ENCODE results near the gene MAP3K13.

Gene MAP3K13

DNA sequence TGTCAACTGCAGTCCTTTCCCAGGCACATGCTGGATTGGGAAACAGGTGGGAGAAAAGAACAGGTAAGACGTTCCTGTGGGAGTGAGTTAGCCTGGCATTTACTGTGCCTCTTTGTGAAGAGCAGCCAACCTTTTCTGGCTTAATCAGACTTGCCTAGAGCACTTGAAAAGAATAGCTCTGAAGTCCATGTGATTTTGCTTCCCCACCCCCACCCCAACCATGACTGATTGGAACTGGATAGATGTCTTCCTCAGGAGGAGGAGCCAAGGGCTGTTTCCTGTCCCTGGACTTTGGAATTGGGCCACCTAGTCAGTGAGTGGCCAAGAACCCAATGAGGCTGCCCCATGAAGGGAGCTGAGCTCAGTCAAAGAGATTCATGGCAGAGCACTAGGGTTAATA lies 140.6 kb downstream of the MAP3K13 start:
- no peak for DNase-seq (ENCODE audit: low spot score)
- TF ChIP-seq CTCF (IDR thresholded peaks at IDR 0.05), result no peak
- Histone ChIP-seq H3K27ac (no peak overlapping the region), H3K4me3 (no peak overlapping the region)

- Histone ChIP-seq H3K27ac (no peak overlapping the region), H3K4me3 (no peak overlapping the region)
- DNase-seq (ENCODE audit: low spot score), result no peak
- no peak for TF ChIP-seq CTCF (IDR thresholded peaks at IDR 0.05)
Observed at GRCh38 chr3:185504636-185505035, 141.7 kb downstream of the MAP3K13 start.

GRCh38 chr3:185507883-185508282 lies 144.9 kb downstream of the MAP3K13 start:
- no peak for TF ChIP-seq CTCF (IDR thresholded peaks at IDR 0.05)
- DNase-seq (ENCODE audit: low spot score), result no peak
- H3K27ac ChIP-seq, result no peak overlapping the region
- no peak overlapping the region for H3K4me3 ChIP-seq

DNA sequence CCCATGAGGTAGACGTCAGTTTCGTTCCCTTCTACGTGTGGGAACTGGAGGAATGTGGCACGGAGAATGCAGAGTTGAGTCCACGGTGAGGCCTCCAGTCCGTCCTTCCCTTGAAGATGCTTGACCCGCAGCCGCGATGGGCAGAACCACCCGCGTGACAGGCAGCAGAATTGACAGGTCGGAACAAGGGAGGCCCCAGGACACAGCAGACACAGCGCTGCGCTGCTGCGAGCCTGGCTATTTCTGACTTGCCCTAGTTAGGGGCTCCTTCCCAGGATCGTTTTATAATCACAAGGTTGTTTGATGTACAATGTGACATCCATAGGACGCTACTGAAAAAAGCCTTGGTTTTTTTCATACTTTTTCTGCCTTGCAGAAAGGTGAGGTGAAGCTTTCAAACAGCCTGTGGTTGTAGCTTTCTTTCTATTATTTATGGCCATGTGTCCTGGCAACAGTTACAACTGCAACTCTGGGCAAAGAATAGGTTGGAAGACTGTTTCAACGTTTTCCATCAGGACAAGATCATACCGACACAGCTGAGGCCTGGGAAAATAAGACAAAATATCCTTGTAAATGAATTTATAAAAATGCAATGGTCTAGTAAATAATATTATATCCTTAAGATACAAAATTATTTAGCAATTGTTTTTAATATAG lies 145.5 kb downstream of the MAP3K13 start:
- no peak overlapping the region for H3K4me3 ChIP-seq
- TF ChIP-seq CTCF (IDR thresholded peaks at IDR 0.05), result no peak
- no peak for DNase-seq (ENCODE audit: low spot score)
- H3K27ac ChIP-seq, result no peak overlapping the region

DNA sequence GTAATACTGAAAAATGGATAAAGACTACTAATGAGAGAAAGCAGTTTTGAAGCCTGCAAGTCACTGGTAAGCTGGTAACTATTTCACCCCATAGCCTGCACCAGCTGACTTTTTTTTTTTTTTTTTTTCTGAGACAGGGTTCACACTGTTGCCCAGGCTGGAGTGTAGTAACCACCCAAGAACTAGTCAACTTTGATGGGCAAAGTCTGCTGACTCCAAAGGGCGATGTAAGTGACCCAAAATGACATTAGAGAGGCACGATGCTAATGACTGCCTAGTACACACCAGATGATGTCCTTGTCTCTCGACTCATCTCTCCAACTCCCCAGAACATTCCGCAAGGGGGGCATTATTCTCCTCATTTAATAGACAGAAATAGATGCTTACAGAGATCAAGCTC lies 148.8 kb downstream of the MAP3K13 start:
- DNase-seq (ENCODE audit: low spot score), result no peak
- TF ChIP-seq CTCF (IDR thresholded peaks at IDR 0.05), result no peak
- H3K4me3 ChIP-seq, result no peak overlapping the region
- no peak overlapping the region for H3K27ac ChIP-seq

DNA sequence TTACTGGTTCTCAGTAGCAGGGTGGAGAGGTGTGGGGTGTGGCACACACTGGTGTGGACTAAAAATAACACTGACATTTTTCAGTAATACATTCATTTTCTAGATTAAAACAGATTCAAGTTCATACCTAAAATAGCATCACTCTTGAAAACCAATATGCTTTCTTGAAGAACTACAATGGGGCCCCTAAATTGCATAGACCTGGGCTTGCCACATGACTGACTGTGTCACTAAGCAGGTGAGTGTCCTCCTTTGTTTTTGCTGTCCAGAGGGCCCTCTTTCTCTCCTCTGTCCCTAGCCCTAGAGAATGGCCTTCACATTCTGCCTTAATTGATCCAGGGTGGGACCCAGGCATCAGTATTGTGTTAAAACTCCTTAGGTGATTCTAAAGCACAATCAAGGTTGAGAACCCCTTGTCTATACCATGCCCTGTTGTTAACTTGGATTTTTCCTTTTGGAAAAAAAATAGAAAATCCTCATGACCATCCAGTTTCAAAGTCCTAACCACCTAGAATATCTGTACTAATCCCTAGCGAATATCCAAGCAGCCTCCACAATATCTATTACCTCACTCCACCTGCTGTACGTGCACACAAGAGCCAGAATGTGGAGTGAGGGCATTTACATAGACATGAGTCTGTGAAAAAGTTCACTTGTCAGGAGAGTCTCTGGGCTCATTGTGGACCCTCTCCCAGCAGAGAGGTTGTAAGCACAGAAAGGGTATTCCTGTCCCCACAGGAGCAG lies 154.6 kb downstream of the MAP3K13 start:
- no peak for TF ChIP-seq CTCF (IDR thresholded peaks at IDR 0.05)
- DNase-seq (ENCODE audit: low spot score), result no peak
- Histone ChIP-seq H3K4me3 (no peak overlapping the region), H3K27ac (no peak overlapping the region)

DNA sequence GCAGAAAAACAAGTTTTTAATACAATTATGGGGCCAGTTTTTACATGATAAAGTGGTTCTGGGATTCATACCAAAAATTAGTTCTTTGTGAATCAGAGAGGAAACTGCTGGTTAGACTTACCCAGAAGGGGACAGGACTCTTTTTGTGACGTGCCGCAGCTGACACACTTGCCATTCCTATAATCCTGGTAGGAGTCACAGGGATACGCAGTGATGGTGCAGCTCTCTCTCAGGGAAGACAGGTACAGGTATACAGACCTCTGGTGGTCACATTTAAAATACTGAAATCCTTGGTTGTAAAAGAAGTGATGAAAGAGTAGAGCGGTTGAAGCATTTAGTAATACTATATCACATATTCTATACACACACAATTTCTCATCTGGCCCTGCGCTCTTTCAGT lies 156.1 kb downstream of the MAP3K13 start:
- no peak for DNase-seq (ENCODE audit: low spot score)
- TF ChIP-seq CTCF (IDR thresholded peaks at IDR 0.05), result no peak
- Histone ChIP-seq H3K4me3 (no peak overlapping the region), H3K27ac (no peak overlapping the region)
